Measurements from ENCODE around the gene RNLS. TPM values are rescaled to one million over a fixed set of nuclear protein-coding genes. Genes with fewer than 3 reads are reported as not detected.

RNLS gene
- total RNA-seq, 4 donors from 2014 or later = 10.6 to 38.7 (median 28.2) TPM

GRCh38 chr10:88544140-88544870 lies 38.8 kb downstream of the RNLS start:
- Histone ChIP-seq H3K27ac (no peak overlapping the region), H3K9me3 (no peaks in the 10 kb centered on the region), H3K4me3 (replicated peaks in 1 of 3) (no peak overlapping the region), H3K4me1 (peaks cover 0 to 11% of the 10 kb centered on the region in 2 donors), H3K27me3 (no peaks in the 10 kb centered on the region), H3K36me3 (no peaks in the 10 kb centered on the region)
- 92 to 95% methylated on average over 2 of the region's 2 CpGs for WGBS, 2 donors
- no peak for TF ChIP-seq POLR2A (IDR thresholded peaks at IDR 0.05)
- TF ChIP-seq CTCF (IDR thresholded peaks at IDR 0.05) = no peak
- intact Hi-C loops (cut with DNase I) = no loop called here
- DNase-seq = no peak

GRCh38 chr10:88542522-88542921 lies 40.6 kb downstream of the RNLS start:
- Histone ChIP-seq H3K27me3 (no peaks in the 10 kb centered on the region), H3K36me3 (no peaks in the 10 kb centered on the region), H3K9me3 (no peaks in the 10 kb centered on the region), H3K27ac (no peak overlapping the region), H3K4me3 (replicated peaks in 1 of 3) (no peak overlapping the region), H3K4me1 (peaks cover 0 to 11% of the 10 kb centered on the region in 2 donors)
- no peak for DNase-seq
- TF ChIP-seq POLR2A (IDR thresholded peaks at IDR 0.05) (no peak), CTCF (IDR thresholded peaks at IDR 0.05) (no peak)
- 76 to 81% methylated on average over 4 of the region's 4 CpGs for WGBS, 2 donors
- intact Hi-C loops (cut with DNase I) = no loop called here

GRCh38 chr10:88541116-88541626 lies 41.9 kb downstream of the RNLS start:
- no peaks in the 10 kb centered on the region for H3K27me3 ChIP-seq
- H3K4me1 ChIP-seq = peaks cover 0 to 11% of the 10 kb centered on the region in 2 donors
- no peak overlapping the region for H3K4me3 ChIP-seq (replicated peaks in 1 of 3)
- DNase-seq = no peak
- intact Hi-C loops (cut with DNase I) = no loop called here
- 64 to 81% methylated on average over 5 of the region's 5 CpGs for WGBS, 2 donors
- H3K36me3 ChIP-seq = no peaks in the 10 kb centered on the region
- no peaks in the 10 kb centered on the region for H3K9me3 ChIP-seq
- TF ChIP-seq POLR2A (IDR thresholded peaks at IDR 0.05) = no peak
- TF ChIP-seq CTCF (IDR thresholded peaks at IDR 0.05) = no peak
- H3K27ac ChIP-seq = peak overlapping the region in 2 of 3 donors; percentile 28 to 47

GRCh38 chr10:88540351-88540750 lies 42.8 kb downstream of the RNLS start:
- no peaks in the 10 kb centered on the region for H3K36me3 ChIP-seq
- TF ChIP-seq CTCF (IDR thresholded peaks at IDR 0.05) (no peak), POLR2A (IDR thresholded peaks at IDR 0.05) (no peak)
- WGBS, 2 donors = 59 to 61% methylated on average over 1 of the region's 1 CpG
- intact Hi-C loops (cut with DNase I) = no loop called here
- H3K9me3 ChIP-seq = no peaks in the 10 kb centered on the region
- no peak for DNase-seq
- H3K4me1 ChIP-seq = peaks cover 0 to 11% of the 10 kb centered on the region in 2 donors
- H3K27me3 ChIP-seq = no peaks in the 10 kb centered on the region
- peak overlapping the region in 1 of 3 donors; percentile 4 for H3K27ac ChIP-seq
- no peak overlapping the region for H3K4me3 ChIP-seq (replicated peaks in 1 of 3)

DNA sequence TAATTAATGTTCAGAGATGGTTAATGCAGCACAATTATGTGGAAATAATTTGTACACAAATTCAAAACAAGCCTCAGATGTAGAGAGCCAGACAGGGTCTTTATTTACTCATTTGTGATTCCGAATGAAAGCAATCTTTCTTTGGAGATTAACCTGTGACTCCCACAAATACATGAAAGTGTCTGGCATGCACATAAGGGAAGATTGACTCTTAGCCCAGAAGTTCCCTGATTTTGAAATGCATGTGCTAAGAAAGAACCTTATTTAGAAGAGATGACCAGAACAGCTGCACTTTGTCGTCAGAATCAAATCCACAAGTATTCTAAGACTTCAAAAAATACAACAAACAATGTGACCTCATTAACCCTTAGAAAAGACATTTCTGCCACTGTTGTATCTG lies 45.1 kb downstream of the RNLS start:
- DNase-seq = no peak
- no peaks in the 10 kb centered on the region for H3K27me3 ChIP-seq
- H3K36me3 ChIP-seq = no peaks in the 10 kb centered on the region
- 39 to 60% methylated on average over 2 of the region's 2 CpGs for WGBS, 2 donors
- TF ChIP-seq POLR2A (IDR thresholded peaks at IDR 0.05) (no peak), CTCF (IDR thresholded peaks at IDR 0.05) (no peak)
- H3K27ac ChIP-seq = no peak overlapping the region
- H3K4me1 ChIP-seq = peaks cover 0 to 11% of the 10 kb centered on the region in 2 donors
- intact Hi-C loops (cut with DNase I) = no loop called here
- H3K4me3 ChIP-seq (replicated peaks in 1 of 3) = no peak overlapping the region
- no peaks in the 10 kb centered on the region for H3K9me3 ChIP-seq

Data from thyroid gland (tissue), 4 donors.